HG02885 (cell line): ENCODE data around the gene PLEKHG5.
"Not testable (repeated sequence)": the region's sequence is repeated elsewhere in the genome, so short reads cannot be mapped to it uniquely, and the experiment has no call there.

Source experiments
- ATAC-seq: cut with Tn5 transposase; IDR thresholded peaks from one replicate; pipeline ENCODE4 v1.9.1; 2021; ENCODE audit warnings: mild to moderate bottlenecking; ENCODE audit not compliant: unreplicated experiment, poor library complexity

Gene PLEKHG5

DNA sequence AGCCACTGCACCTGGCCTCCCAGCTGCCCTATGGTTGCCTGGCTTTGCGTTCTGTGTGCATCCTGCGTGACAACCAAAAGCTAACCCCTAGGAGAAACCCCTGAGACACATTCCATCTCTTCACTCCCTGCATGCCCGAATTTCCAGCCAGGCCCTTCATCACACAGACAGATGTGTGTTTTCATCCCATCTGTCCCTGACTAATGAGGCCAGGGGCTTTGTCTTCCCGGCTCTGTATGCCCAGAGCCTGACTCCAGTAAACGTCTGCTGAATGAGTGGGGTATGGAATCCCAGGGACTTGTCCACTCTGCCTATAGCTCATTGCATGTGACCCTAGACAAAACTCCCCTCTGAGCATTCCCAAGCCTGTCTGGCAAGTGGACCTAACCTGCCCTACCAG, 57.3 kb downstream of the PLEKHG5 start:
- ATAC-seq: no peak

DNA sequence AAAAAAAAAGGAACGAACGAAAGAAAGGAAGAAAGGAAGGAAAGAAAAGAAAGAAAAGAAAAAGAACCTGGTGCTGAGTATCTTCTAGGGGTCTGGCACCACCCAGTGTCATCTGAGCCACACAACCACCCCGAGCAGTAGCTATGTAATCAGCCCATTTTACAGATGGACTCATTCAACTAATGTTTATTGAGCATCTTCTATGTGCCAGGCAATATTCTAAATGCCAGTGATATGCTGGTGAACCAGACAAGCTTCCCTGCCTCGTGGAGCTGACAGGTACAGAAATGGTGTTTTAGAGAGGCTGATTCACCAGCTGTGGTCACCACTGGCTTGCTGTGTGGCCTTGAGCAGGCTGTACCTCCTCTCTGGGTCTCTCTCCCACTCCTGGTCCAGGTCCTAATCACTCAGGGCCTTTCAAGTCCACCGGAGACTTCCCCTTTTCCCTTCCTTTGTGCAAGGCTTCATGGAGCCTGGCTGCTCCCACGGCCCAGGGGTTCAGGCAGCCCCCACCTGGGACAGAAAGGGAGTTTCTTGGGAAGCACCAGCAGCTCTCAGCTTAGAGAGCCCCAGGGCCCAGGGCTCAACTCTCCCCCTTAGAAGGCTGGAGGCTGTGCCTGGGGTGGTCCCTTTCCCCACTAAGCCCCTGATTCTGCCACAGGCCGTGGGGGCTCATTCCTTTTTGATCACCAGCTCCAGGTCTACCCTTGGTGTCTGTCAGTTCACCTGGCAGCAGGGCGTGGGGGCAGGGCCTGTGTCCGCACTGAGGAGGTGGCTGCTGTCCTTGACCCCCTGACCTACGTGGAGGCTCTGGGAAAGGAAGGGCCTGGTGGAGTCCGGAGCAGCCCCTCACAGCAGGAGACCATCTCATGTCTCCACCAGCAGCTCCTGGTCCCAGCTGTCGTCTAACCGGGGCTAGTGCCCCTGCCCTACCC, 59.6 kb downstream of the PLEKHG5 start:
- not testable (repeated sequence) for ATAC-seq

DNA sequence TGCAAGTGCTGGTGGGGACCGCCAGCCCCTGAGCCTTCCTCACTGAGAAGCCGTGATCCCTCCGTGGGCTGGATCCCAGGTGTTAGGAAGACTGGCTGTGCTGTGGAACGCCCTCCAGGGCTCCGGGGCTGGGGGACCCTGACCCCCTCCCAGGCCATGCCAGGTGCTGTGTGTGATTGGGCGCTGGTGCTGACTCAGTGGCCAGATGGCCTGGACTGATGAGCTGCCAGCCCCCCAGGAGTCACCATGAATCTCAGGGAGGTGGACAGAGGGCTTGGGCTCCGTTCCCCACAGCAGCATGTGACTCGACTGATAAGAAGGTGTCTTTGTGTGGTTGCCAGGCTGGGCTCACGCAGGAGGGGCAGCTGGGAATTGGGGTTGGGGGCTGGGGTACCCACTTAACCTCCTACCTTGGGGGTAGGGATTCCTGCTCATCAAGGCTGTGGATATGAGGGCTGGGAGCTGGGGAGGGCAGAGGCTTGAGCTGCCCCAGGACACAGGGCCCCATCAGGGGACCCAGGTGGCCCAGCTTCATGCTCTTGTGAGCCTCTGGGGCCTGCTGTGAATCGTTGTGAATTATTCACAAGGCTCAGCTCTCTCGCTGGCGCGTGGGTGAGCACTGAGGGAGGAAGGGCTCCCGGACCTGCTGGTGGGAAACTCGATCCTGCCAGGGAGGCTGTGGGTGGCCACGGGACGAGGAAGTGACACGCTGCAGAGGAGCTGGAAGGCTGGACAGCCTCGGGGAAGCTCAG, 61.6 kb downstream of the PLEKHG5 start:
- ATAC-seq: not testable (repeated sequence)

DNA sequence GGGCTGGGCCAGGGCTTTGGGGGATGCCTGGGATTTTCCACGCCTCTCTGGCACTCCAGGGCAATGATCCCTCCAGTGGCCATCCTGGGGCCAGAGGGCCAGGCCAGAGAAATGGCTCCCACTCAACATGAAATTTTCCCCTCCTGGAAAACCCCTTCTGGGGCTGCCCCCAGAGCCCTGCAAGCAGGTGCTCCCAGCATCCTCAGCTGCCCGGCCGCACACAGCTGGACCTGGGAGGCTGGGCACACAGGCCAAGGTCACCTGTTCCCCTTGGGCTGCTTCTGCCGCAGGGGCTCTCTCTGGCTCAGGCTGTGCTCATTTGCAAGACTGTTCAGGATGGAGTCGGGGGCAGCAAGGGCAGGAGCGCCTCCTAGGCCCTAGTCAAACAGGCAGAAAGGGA, 63.0 kb downstream of the PLEKHG5 start:
- ATAC-seq: not testable (repeated sequence)

DNA sequence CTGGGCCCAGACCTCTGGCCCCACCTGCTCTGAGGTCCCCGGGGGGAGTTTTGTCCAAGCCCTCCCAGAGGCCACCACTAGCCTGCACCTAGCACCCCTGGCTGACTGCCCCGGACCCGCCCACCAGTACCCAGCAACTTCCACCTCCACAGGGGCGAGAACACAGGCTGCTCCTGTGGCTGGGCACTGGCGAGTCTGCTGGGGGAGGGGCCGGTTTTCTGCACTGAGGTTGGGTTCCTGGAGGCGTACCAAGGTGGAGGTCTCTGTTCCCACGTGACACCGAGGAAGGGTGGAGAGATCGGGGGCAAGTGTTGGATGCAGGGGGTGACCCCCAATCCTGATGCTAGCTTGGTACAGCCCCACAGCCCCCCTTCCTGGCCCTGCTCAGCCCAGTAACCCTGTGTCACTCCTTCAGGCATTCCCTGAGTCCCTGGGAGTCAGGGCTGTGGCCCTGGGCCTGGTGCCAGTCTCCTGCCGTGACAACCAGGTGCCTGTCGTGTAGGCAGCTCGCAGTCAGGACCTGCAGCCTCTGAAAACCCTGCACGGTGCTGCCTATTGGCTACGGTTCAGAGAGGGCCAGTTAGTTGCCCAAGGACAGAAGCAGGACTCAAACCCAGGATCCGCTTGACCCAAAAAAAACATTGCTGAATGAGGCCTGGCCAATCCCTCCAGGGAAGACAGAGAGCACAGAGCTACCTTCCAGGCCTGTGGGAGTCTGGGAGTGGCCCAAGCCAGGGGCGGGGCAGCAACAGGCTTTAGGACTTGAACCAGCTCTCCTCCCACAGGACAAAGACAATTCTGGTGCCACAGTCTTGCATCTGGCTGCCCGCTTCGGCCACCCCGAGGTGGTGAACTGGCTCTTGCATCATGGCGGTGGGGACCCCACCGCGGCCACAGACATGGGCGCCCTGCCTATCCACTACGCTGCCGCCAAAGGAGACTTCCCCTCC, 63.8 kb downstream of the PLEKHG5 start:
- ATAC-seq: no peak

DNA sequence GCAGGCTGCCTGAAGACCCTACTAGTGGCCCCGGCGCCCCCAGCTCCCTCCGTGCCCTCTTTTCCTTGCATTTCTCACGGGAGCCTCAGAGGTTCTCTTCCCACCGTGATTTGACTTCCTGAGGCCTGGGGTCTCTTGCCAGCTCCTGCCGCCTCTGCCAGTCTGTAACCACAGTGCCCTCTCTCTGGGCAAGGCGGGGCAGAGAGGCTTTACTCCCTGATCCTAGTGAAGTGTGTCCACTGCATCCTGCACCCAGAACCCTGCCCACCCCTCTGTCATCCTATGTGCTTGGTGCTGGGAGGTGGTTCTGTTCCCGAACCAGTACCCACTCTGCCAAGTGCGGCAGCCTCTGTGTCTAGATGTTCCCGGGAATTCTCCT, 64.5 kb downstream of the PLEKHG5 start:
- ATAC-seq: no peak

DNA sequence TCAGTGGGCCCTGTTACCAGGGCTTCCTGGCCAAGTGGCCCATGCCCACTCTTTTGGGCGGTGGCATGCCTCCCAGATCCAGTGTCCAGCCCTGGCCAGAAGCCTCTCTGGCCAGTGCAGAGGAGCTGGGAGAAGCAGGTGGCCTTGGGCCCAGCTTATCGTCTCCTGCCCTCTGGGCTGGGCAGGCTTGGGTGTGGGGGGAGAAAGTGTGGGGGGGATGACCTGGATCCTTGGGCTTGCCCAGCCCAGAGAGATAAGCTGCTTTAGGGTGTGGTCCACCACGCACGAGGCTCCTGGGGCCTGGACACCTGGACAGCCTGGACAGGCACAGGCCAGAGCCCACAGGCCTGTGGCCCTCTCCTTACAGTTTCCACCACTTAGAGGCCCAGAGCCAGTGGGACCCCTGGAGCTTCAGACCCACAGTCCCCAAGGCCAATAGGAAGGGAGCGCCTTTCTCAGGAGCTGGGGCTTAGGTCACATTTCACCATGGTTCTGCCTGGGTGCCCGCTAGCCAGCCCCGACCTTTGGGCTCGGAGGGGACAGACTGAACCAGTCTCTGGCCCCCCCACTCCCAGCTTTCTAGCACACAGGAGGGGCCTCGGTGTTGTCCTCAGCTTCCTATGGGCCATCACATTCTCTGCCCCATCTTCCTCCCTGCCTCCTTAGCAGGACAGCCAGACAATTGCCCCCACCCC, 65.0 kb downstream of the PLEKHG5 start:
- ATAC-seq: no peak

DNA sequence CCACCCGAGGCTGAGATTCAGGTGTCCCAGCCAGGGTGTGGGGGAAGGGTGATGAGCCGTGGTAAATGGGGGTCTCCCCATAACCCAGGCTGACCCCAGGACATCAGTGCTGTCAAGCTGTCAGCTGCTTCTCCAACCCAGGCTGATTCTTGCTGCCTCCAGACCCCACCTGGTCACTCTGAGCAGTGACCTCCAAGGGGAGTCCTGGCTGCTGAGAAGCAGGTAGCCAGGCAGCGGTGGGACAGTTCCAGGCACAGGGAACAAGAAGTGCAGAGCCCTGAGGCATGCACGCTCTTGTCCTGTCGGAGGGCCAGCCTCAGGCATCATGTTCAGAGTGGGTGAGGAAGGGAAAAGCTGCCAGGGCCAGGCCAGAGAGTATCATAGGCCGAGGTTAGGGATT, 65.8 kb downstream of the PLEKHG5 start:
- ATAC-seq: no peak

DNA sequence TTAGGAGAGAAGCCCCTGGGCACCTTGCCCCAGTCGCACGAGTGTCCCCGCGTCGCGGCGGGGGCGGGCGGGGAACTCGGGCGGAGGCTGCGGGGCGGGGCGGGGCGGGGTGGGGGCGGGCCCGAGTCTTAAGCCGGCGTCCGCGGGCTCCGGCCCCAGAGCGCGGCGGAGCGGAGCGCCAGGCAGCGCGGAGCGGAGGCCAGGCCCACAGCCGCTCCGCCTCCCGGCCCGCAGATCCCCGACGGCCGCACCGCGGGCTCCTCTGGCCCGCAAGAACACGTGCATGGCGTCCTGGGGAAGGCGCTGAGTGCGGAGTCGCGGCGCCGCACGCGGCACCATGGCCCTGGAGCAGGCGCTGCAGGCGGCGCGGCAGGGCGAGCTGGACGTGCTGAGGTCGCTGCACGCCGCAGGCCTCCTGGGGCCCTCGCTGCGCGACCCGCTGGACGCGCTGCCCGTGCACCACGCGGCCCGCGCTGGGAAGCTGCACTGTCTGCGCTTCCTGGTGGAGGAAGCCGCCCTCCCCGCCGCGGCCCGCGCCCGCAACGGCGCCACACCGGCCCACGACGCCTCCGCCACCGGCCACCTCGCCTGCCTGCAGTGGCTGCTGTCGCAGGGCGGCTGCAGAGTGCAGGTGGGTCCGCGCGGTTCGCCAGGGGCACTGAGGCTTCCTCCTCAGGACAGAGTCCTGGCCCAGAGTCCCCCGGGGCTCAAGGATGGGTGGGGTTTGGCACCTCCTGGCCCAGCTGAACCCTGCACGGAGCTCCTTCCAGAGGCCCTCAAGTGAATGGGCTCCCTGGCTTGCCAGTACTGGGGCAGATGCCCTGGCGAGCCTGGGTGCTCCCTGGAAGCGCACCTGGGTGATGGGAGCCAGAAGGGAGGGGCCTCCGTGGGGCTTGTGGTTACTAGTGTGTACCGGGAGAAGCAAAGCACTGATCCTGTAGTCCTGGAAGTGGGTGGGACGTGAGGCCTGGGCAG, 66.6 kb downstream of the PLEKHG5 start, which contains the start of gene ESPN:
ESPN (plus strand) TSS at position 158 of the 975 bp plus-strand sequence; CDS start at position 338, 180 bp downstream.
- no peak for ATAC-seq

DNA sequence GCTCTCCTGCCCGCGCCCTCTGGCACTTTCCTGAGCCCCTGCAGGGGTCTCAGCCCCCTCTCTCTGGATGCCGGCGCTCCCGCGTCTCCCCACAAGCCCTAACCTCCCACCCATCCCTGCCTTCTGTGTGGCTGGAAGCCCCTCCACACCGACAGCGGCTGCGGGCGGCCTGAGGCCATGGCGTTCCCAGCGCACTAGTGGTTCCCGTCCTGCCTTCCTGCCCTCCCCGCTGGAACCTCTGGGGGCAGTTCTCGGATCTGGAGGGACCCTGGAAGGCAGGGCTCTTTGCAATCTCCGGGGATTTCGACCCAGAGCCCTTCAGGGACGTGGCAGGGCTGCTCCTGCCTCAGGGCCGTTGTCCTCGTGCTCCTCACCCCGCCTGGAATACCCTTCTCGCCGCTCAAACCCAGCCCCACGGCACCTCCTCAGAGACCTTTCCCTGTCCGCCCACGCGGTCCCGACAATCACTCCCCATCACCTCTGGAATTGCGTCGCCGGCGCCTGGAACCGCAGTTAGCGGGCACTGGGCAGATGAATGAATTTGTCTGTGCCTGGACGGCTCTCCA, 67.4 kb downstream of the PLEKHG5 start:
- no peak for ATAC-seq

DNA sequence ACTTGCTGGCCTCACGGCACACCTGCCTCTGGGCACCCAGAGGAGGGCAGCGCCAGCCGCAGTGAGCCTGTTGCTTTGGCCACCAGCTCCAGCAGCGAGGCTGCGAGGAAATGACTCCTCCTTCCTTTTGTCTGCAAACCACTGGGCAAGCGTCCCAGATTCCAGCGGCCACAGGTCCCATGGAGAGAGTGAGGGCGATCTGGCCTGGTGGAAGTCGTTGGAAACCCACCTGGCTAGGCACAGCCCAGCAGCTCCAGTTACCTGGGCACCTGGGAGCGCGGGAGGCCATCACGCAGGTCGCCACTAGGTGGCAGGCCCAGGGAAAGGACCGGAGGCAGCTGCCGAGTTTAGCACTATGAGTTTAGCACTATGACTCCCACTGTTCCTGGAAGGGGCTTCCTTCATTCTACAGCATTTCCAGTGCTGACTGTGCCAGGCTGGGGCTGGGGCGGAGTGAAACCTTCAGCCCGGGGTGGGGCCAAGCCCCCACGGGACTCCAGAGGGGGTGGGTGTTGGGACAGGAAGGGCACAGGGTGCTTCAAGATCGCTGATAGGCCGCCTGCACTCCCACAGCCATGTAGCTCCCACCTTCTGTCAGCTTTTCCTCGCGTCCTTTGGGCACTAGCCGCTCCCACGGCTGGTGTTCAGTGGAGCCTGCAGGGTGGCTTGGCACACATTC, 68.0 kb downstream of the PLEKHG5 start:
- no peak for ATAC-seq

DNA sequence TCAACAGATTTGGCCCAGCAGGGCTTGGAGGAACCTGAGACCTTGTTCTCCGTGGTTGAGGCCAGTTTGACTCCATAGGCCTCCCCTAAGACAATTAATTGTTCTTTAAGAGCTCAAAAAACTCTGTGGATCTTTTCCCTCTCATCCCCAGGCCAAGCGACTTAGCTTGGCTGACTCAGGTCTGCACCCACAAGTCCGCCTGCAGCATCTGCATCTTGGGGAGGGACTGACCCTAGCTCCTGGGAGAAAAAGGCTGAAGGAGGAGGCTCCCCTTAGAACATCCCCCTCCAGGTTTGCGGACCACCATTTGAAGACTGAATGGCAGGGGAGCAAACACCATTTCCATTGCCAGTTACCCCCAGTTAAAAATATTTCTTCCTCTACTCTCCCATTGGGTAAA, 70.2 kb downstream of the PLEKHG5 start:
- ATAC-seq: no peak

DNA sequence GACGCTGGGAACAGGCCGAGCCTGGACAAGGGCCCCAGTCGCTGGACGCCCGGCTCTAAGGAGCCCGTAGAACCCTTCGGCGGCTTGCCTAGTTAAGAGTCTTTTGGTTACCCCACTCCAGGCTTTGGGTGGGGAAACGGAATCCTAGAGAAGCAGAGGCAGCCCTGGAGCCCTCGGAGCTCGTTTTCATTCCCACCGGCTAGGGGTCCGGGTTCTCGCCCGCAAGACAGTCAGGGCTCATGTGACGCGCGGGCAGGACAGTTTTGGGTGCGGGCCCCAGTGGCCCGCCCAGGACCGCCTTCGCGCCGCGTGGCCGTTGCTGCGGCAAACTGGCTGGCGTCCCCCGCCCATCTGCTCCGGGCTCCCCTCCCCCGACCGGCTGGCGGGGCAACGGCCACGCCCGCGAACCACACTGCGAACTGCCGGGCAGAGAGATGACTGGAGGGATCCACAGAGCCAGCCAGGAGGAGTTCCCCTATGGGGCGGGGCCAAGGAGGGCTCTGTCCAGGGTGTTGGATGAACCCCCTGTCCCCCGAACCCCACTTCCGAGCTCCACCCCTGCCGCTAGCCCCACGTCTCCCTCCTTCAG, 70.9 kb downstream of the PLEKHG5 start:
- ATAC-seq: no peak

DNA sequence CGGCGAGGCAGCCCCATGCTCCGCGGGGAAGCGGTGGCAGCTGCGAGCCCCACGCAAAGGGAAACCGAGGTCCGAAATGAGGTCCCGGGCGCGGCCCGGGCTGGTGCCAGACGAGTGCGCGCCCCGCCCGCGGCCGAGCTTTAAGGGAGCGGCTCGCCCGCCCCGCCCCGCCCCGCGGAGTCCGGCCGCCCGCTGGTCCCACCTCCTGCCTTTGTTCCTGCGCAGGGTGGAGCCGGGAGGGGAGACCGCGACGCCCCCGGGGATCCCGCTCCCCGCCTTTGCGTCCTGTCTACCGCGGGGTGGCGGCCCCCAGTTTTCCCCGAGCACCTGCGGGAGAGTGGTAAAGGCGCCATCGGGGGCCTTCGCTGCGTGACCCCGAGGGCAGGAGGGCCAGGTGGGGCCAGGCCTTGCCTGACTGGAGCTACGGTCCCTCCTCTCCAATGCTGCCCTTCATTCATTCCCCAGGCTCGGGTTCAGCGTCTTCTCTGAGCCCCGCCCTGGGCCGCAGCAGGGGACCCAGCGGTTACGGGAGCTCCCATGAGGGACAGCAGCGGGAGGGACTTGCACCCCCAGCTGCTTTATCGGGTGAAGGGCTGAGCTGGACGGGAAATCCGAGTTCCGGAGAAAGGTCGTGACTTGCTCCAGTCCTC, 71.5 kb downstream of the PLEKHG5 start, which contains the start of gene HES2:
HES2 (minus strand) TSS at position 116 of the 650 bp plus-strand sequence; CDS start at position 17, 99 bp downstream.
- ATAC-seq: no peak

DNA sequence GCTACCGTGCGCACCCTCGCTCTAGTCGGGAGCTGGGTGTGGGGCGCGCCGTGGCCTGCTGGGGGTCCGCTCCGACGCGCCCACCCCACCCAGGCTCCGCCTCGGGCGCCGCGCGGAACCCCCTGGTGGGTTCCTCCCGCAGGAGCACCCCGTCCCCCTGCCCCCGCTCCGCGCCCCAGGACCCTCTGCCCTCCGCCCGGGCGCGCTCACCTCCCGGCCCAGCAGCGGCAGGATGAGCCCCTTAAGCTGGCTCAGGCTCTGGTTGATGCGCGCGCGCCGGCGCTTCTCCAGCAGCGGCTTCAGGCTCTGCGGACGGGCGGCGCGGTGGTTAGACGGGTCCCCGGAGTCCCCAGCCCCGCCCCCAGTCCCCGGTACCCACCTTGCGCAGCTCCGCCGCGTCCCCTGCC, 72.1 kb downstream of the PLEKHG5 start:
- ATAC-seq: no peak

DNA sequence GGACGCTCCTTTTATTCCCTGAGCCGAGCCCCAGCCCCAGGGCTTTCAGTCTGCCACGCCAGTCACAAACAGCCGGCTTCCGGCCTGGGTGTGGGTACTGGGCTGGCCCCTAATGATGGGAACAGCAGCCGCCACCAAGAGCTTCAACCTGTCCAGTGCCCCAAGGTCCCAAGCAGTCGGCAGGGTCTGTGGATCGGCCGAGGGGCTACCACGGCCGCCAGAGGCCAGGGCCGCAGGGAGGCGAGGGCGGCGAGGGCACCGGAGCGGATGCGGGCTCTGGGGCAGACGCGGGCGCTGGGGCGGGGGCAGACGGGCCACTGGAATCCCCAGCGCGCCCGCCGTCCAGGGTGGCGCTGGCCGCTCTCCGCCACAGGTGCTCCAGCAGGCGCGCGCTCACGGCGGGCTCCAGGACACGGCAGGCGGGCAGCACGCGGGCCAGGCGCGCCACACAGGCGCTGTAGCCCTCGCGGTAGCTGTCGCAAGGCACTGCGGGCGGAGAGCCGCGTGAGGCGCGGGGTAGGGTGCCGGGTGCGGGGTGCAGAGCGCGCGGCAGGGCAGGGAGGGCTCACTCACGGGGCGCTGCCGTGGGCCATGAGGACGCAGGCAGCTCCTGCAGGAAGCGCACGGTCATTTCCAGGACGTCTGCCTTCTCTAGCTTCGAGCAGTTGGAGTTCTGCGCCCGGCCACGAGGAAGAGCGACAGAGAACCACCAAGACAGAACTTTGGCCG, 72.6 kb downstream of the PLEKHG5 start:
- no peak for ATAC-seq
